TTC549 (cell line): ENCODE measurements around the gene C6orf58.

Source experiments
- FAIRE-seq: peaks from 2 replicates; lab custom pipeline; 2012; peaks lifted over from hg19 to GRCh38; lab: Jason Lieb, UNC

The C6orf58 gene

GRCh38 chr6:127576874-127577273 is at the start of gene C6orf58:
TSS of gene C6orf58 (plus strand) at chr6:127577174. CDS start at chr6:127577186, 12 bp downstream.
- no peak for FAIRE-seq

- FAIRE-seq = no peak
Observed at GRCh38 chr6:127533011-127533410, 44.0 kb upstream of the C6orf58 start.

GRCh38 chr6:127533736-127534135 is 43.2 kb upstream of the C6orf58 start:
- FAIRE-seq = no peak

GRCh38 chr6:127538750-127539264 is 38.2 kb upstream of the C6orf58 start:
- FAIRE-seq = no peak

GRCh38 chr6:127539272-127539671 is 37.7 kb upstream of the C6orf58 start:
- peak; percentile 68 for FAIRE-seq

- FAIRE-seq = no peak
Observed at GRCh38 chr6:127547215-127547614, 29.8 kb upstream of the C6orf58 start.

- FAIRE-seq = no peak
Observed at GRCh38 chr6:127547904-127548649, 28.9 kb upstream of the C6orf58 start.

- FAIRE-seq = no peak
Observed at GRCh38 chr6:127550403-127550802, 26.6 kb upstream of the C6orf58 start.

- FAIRE-seq = peak; percentile 17
Observed at GRCh38 chr6:127554435-127555006, 22.5 kb upstream of the C6orf58 start.

GRCh38 chr6:127561660-127562059 is 15.3 kb upstream of the C6orf58 start:
- FAIRE-seq = no peak

GRCh38 chr6:127564761-127565160 is 12.2 kb upstream of the C6orf58 start:
- FAIRE-seq = no peak

GRCh38 chr6:127566119-127566518 is 10.9 kb upstream of the C6orf58 start:
- FAIRE-seq = no peak

- FAIRE-seq = no peak
Observed at GRCh38 chr6:127566651-127567050, 10.3 kb upstream of the C6orf58 start.

- no peak for FAIRE-seq
Observed at GRCh38 chr6:127567476-127567875, 9.5 kb upstream of the C6orf58 start.

- no peak for FAIRE-seq
Observed at GRCh38 chr6:127570739-127571389, 6.1 kb upstream of the C6orf58 start.

- FAIRE-seq = no peak
Observed at GRCh38 chr6:127578900-127579299, 1.9 kb downstream of the C6orf58 start.

GRCh38 chr6:127581576-127581975 is 4.6 kb downstream of the C6orf58 start:
- FAIRE-seq = no peak

- FAIRE-seq = no peak
Observed at GRCh38 chr6:127582777-127583462, 5.9 kb downstream of the C6orf58 start.

GRCh38 chr6:127585123-127585522 is 8.1 kb downstream of the C6orf58 start:
- FAIRE-seq = no peak

GRCh38 chr6:127586372-127586771 is 9.4 kb downstream of the C6orf58 start:
- FAIRE-seq = no peak

- no peak for FAIRE-seq
Observed at GRCh38 chr6:127587875-127588274, 10.9 kb downstream of the C6orf58 start.

GRCh38 chr6:127589135-127589534 is 12.2 kb downstream of the C6orf58 start:
- no peak for FAIRE-seq

- no peak for FAIRE-seq
Observed at GRCh38 chr6:127590344-127590743, 13.4 kb downstream of the C6orf58 start.
